ENCODE data around the gene CHRNA7. TPM values are rescaled to one million over a fixed set of nuclear protein-coding genes. Genes with fewer than 3 reads are reported as not detected.
"Not testable (repeated sequence)": the region's sequence is repeated elsewhere in the genome, so short reads cannot be mapped to it uniquely, and the experiment has no call there.

Gene CHRNA7
- total and polyA plus RNA-seq, 2 donors = 2.0 to 3.8 TPM

GRCh38 chr15:32119694-32120330 is 89.5 kb downstream of the CHRNA7 start:
- no peaks in the 10 kb centered on the region for H3K4me1 ChIP-seq (ENCODE audit: insufficient read depth)
- no peak for DNase-seq (ENCODE audit: extremely low spot score)
- 61% methylated on average over 12 of the region's 12 CpGs for WGBS
- no peaks in the 10 kb centered on the region for H3K36me3 ChIP-seq (ENCODE audit: insufficient read depth)
- H3K4me3 ChIP-seq (ENCODE audit: low read depth, low read length) = no peak overlapping the region
- H3K27ac ChIP-seq (ENCODE audit: low read depth) = no peak overlapping the region

GRCh38 chr15:32120577-32121383 is 90.5 kb downstream of the CHRNA7 start:
- no peak for DNase-seq (ENCODE audit: extremely low spot score)
- WGBS = 85% methylated on average over 23 of the region's 23 CpGs
- no peak overlapping the region for H3K4me3 ChIP-seq (ENCODE audit: low read depth, low read length)
- no peaks in the 10 kb centered on the region for H3K36me3 ChIP-seq (ENCODE audit: insufficient read depth)
- H3K4me1 ChIP-seq (ENCODE audit: insufficient read depth) = no peaks in the 10 kb centered on the region
- H3K27ac ChIP-seq (ENCODE audit: low read depth) = no peak overlapping the region

GRCh38 chr15:32121384-32121695 is 91.0 kb downstream of the CHRNA7 start:
- WGBS = 88% methylated on average over 6 of the region's 6 CpGs
- H3K36me3 ChIP-seq (ENCODE audit: insufficient read depth) = no peaks in the 10 kb centered on the region
- DNase-seq (ENCODE audit: extremely low spot score) = no peak

GRCh38 chr15:32122013-32122412 is 91.7 kb downstream of the CHRNA7 start:
- 90% methylated on average over 4 of the region's 4 CpGs for WGBS
- no peak for DNase-seq (ENCODE audit: extremely low spot score)

More at GRCh38 chr15:32121384-32121695, 91.0 kb downstream of the CHRNA7 start:
- Histone ChIP-seq H3K4me3 (ENCODE audit: low read depth, low read length) (no peak overlapping the region), H3K4me1 (ENCODE audit: insufficient read depth) (no peaks in the 10 kb centered on the region), H3K27ac (ENCODE audit: low read depth) (no peak overlapping the region)

GRCh38 chr15:32123473-32123872 is 93.2 kb downstream of the CHRNA7 start:
- Histone ChIP-seq H3K27ac (ENCODE audit: low read depth) (no peak overlapping the region), H3K36me3 (ENCODE audit: insufficient read depth) (no peaks in the 10 kb centered on the region), H3K4me3 (ENCODE audit: low read depth, low read length) (no peak overlapping the region), H3K4me1 (ENCODE audit: insufficient read depth) (no peaks in the 10 kb centered on the region)
- WGBS = 28% methylated on average over 3 of the region's 3 CpGs
- no peak for DNase-seq (ENCODE audit: extremely low spot score)

More at GRCh38 chr15:32122013-32122412, 91.7 kb downstream of the CHRNA7 start:
- Histone ChIP-seq H3K36me3 (ENCODE audit: insufficient read depth) (no peaks in the 10 kb centered on the region), H3K4me1 (ENCODE audit: insufficient read depth) (no peaks in the 10 kb centered on the region), H3K4me3 (ENCODE audit: low read depth, low read length) (no peak overlapping the region), H3K27ac (ENCODE audit: low read depth) (no peak overlapping the region)

GRCh38 chr15:32124726-32125125 is 94.4 kb downstream of the CHRNA7 start:
- Histone ChIP-seq H3K4me1 (ENCODE audit: insufficient read depth) (no peaks in the 10 kb centered on the region), H3K36me3 (ENCODE audit: insufficient read depth) (no peaks in the 10 kb centered on the region), H3K4me3 (ENCODE audit: low read depth, low read length) (no peak overlapping the region), H3K27ac (ENCODE audit: low read depth) (no peak overlapping the region)
- DNase-seq (ENCODE audit: extremely low spot score) = no peak
- WGBS = 32% methylated on average over 4 of the region's 4 CpGs

GRCh38 chr15:32125595-32125994 is 95.3 kb downstream of the CHRNA7 start:
- no peaks in the 10 kb centered on the region for H3K4me1 ChIP-seq (ENCODE audit: insufficient read depth)
- 85% methylated on average over 3 of the region's 3 CpGs for WGBS
- H3K4me3 ChIP-seq (ENCODE audit: low read depth, low read length) = no peak overlapping the region
- no peaks in the 10 kb centered on the region for H3K36me3 ChIP-seq (ENCODE audit: insufficient read depth)
- H3K27ac ChIP-seq (ENCODE audit: low read depth) = no peak overlapping the region
- no peak for DNase-seq (ENCODE audit: extremely low spot score)

- H3K4me1 ChIP-seq (ENCODE audit: insufficient read depth) = no peaks in the 10 kb centered on the region
- H3K27ac ChIP-seq (ENCODE audit: low read depth) = no peak overlapping the region
These were observed 99.5 kb downstream of the CHRNA7 start for GRCh38 chr15:32129815-32130214.

GRCh38 chr15:32130823-32131222 is 100.5 kb downstream of the CHRNA7 start:
- H3K27ac ChIP-seq (ENCODE audit: low read depth) = no peak overlapping the region
- H3K4me3 ChIP-seq (ENCODE audit: low read depth, low read length) = no peak overlapping the region
- H3K36me3 ChIP-seq (ENCODE audit: insufficient read depth) = no peaks in the 10 kb centered on the region
- no peak for DNase-seq (ENCODE audit: extremely low spot score)
- H3K4me1 ChIP-seq (ENCODE audit: insufficient read depth) = no peaks in the 10 kb centered on the region
- 94% methylated on average over 3 of the region's 3 CpGs for WGBS

More at GRCh38 chr15:32129815-32130214, 99.5 kb downstream of the CHRNA7 start:
- H3K4me3 ChIP-seq (ENCODE audit: low read depth, low read length) = no peak overlapping the region
- no peak for DNase-seq (ENCODE audit: extremely low spot score)
- no peaks in the 10 kb centered on the region for H3K36me3 ChIP-seq (ENCODE audit: insufficient read depth)

GRCh38 chr15:32131803-32132202 is 101.5 kb downstream of the CHRNA7 start:
- H3K4me1 ChIP-seq (ENCODE audit: insufficient read depth) = no peaks in the 10 kb centered on the region
- no peak overlapping the region for H3K27ac ChIP-seq (ENCODE audit: low read depth)
- H3K36me3 ChIP-seq (ENCODE audit: insufficient read depth) = no peaks in the 10 kb centered on the region
- no peak overlapping the region for H3K4me3 ChIP-seq (ENCODE audit: low read depth, low read length)
- 94% methylated on average over 4 of the region's 4 CpGs for WGBS
- no peak for DNase-seq (ENCODE audit: extremely low spot score)

- Histone ChIP-seq H3K4me3 (ENCODE audit: low read depth, low read length) (no peak overlapping the region), H3K27ac (ENCODE audit: low read depth) (no peak overlapping the region), H3K4me1 (ENCODE audit: insufficient read depth) (no peaks in the 10 kb centered on the region), H3K36me3 (ENCODE audit: insufficient read depth) (no peaks in the 10 kb centered on the region)
- 51% methylated on average over 2 of the region's 2 CpGs for WGBS
- no peak for DNase-seq (ENCODE audit: extremely low spot score)
These were observed 102.5 kb downstream of the CHRNA7 start for GRCh38 chr15:32132859-32133258.

- no peak overlapping the region for H3K4me3 ChIP-seq (ENCODE audit: low read depth, low read length)
- no peaks in the 10 kb centered on the region for H3K36me3 ChIP-seq (ENCODE audit: insufficient read depth)
- no peaks in the 10 kb centered on the region for H3K4me1 ChIP-seq (ENCODE audit: insufficient read depth)
- WGBS = 57% methylated on average over 5 of the region's 5 CpGs
- no peak for DNase-seq (ENCODE audit: extremely low spot score)
- no peak overlapping the region for H3K27ac ChIP-seq (ENCODE audit: low read depth)
These were observed 104.5 kb downstream of the CHRNA7 start for GRCh38 chr15:32134842-32135241.

GRCh38 chr15:32135335-32135734 is 105.0 kb downstream of the CHRNA7 start:
- no peak overlapping the region for H3K4me3 ChIP-seq (ENCODE audit: low read depth, low read length)
- no peak for DNase-seq (ENCODE audit: extremely low spot score)
- 31% methylated on average over 8 of the region's 8 CpGs for WGBS
- H3K36me3 ChIP-seq (ENCODE audit: insufficient read depth) = no peaks in the 10 kb centered on the region
- H3K27ac ChIP-seq (ENCODE audit: low read depth) = no peak overlapping the region
- no peaks in the 10 kb centered on the region for H3K4me1 ChIP-seq (ENCODE audit: insufficient read depth)

GRCh38 chr15:32145512-32145911 is 115.2 kb downstream of the CHRNA7 start:
- not testable (repeated sequence) for H3K4me1 ChIP-seq (ENCODE audit: insufficient read depth); DNase-seq (ENCODE audit: extremely low spot score); H3K27ac ChIP-seq (ENCODE audit: low read depth); H3K4me3 ChIP-seq (ENCODE audit: low read depth, low read length); H3K36me3 ChIP-seq (ENCODE audit: insufficient read depth)
- WGBS = 87% methylated on average over 10 of the region's 10 CpGs

All from urinary bladder (tissue), 4 donors.